HFFc6 (cell line): ENCODE results near the gene SIRPG. TPM values are rescaled to one million over a fixed set of nuclear protein-coding genes. Genes with fewer than 3 reads are reported as not detected.
"Not testable (repeated sequence)": the region's sequence is repeated elsewhere in the genome, so short reads cannot be mapped to it uniquely, and the experiment has no call there.

Experiments used
- DNase-seq: peaks from one replicate; pipeline ENCODE4 v3.0.0-alpha.2; 2018
- H3K27ac Mint-ChIP-seq: 2 replicates; pipeline ENCODE4 v1.8.0; 2020; ENCODE audit warnings: mild to moderate bottlenecking, mixed read lengths
- H3K27me3 Mint-ChIP-seq: 2 replicates; pipeline ENCODE4 v1.8.0; 2021; ENCODE audit warnings: mild to moderate bottlenecking, moderate library complexity, mixed read lengths; ENCODE audit not compliant: insufficient read depth
- H3K36me3 Mint-ChIP-seq: 2 replicates; pipeline ENCODE4 v1.8.0; 2021; ENCODE audit warnings: low read depth, mixed read lengths
- H3K4me1 Mint-ChIP-seq: 2 replicates; pipeline ENCODE4 v1.8.0; 2020; ENCODE audit warnings: low read depth, mixed read lengths
- H3K4me3 Mint-ChIP-seq: 2 replicates; pipeline ENCODE4 v1.8.0; 2020; ENCODE audit warnings: mild to moderate bottlenecking, moderate library complexity, mixed read lengths
- H3K9me3 Mint-ChIP-seq: 2 replicates; pipeline ENCODE4 v1.8.0; 2020; ENCODE audit warnings: mild to moderate bottlenecking, mixed read lengths
- total RNA-seq, 6 experiments: library from RNA; stranded (reverse); fragmentation: NEBNext Ultra II Directional; extraction: Animal tissue kit (Norgen Biotek cat#: 25700); gene quantifications; 2 replicates in 1 of 6; 3 replicates in 5 of 6; pipeline ENCODE4 v1.2.3, GENCODE V29; 2021
- TF ChIP-seq, protein P1 (sequence below): fragments of 200-600 bp; sonication (generic); IDR thresholded peaks from 2 replicates; pipeline ENCODE4 v1.5.0; 2021; ENCODE audit warnings: antibody characterized with exemption, mild to moderate bottlenecking

Gene SIRPG
- total RNA-seq, 6 experiments from 2014 or later: not detected

DNA sequence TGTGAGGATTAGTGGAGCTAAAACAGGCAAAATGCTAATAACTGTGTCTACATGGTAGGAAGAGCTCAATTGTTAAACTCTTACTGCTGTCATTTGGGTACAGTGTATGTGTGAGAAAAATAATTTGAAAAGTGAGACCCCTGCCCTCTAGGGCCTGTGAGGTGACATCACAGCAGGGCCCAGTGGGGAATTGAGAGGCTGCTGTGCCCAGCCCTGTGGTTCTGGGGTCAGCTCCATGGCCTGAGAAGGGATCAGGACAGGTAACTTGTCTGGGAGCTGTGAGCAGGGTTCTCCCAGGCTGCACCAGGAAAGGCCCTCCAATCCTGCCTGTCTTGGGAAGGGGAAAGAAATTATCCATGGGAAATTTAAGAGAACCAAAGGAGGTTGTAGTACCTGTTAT is 39.1 kb downstream of the SIRPG start:
- DNase-seq: no peak
- Mint-ChIP-seq H3K36me3 (no peaks in the 10 kb centered on the region), H3K4me1 (no peaks in the 10 kb centered on the region)

DNA sequence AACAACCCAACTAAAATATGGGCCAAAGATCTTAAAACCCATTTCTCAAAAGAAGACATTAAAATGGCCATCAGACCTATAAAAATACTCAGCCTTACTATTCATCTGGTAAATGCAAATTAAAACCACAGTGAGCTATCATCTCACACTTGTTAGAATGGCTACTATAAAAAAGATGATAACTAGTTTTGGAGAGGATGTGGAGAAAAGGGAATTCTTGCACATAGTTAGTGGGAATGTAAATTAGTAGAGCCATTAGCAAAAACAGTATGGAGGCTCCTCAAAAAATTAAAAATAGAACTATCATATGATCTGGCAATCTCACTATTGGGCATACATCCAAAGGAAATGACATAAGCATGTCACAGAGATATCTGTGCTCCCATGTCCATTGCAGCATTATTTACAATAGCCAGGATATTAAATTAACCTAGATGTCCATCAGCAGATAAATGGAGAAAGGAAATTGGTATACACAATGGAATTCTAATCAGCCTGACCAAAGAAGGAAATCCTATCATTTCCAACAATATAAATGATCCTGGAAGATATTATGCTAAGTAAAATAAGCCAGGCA is 40.6 kb downstream of the SIRPG start:
- H3K36me3 Mint-ChIP-seq: no peaks in the 10 kb centered on the region
- peaks cover 6% of the 10 kb centered on the region; the same call in 1 of the 2 replicates for H3K9me3 Mint-ChIP-seq
- DNase-seq: no peak
- H3K4me3 Mint-ChIP-seq: no peak overlapping the region
- TF ChIP-seq, protein P1, sequence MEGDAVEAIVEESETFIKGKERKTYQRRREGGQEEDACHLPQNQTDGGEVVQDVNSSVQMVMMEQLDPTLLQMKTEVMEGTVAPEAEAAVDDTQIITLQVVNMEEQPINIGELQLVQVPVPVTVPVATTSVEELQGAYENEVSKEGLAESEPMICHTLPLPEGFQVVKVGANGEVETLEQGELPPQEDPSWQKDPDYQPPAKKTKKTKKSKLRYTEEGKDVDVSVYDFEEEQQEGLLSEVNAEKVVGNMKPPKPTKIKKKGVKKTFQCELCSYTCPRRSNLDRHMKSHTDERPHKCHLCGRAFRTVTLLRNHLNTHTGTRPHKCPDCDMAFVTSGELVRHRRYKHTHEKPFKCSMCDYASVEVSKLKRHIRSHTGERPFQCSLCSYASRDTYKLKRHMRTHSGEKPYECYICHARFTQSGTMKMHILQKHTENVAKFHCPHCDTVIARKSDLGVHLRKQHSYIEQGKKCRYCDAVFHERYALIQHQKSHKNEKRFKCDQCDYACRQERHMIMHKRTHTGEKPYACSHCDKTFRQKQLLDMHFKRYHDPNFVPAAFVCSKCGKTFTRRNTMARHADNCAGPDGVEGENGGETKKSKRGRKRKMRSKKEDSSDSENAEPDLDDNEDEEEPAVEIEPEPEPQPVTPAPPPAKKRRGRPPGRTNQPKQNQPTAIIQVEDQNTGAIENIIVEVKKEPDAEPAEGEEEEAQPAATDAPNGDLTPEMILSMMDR: no peak
- no peaks in the 10 kb centered on the region for H3K4me1 Mint-ChIP-seq
- H3K27me3 Mint-ChIP-seq: peaks cover 12% of the 10 kb centered on the region
- H3K27ac Mint-ChIP-seq: no peak overlapping the region

More for the DNA sequence above, 39.1 kb downstream of the SIRPG start:
- Mint-ChIP-seq H3K27me3 (peaks cover 20% of the 10 kb centered on the region), H3K9me3 (peaks cover 6% of the 10 kb centered on the region; the same call in 1 of the 2 replicates), H3K27ac (no peak overlapping the region), H3K4me3 (no peak overlapping the region)
- TF ChIP-seq, protein P1: no peak

DNA sequence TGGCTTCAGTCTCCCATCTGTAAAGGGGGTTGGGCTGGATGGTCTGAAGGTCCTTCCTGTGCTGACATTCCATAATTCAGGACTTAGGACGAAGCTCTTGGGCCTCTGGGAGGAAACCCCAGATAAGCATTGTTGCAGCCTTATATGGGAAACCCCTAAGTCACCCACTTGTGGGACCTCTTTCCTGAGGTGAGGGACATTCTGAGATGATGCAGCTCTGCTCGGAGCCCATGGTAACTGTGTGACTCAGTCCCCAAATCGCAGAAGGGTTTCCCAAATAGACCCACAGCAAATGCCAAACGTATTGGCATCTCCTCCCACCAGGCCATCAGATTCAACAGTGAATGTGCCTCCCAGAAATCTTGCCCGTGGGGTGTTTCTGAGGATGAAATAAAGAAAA is 47.2 kb downstream of the SIRPG start:
- not testable (repeated sequence) for H3K9me3 Mint-ChIP-seq, H3K27ac Mint-ChIP-seq, H3K4me3 Mint-ChIP-seq, DNase-seq, H3K4me1 Mint-ChIP-seq, H3K36me3 Mint-ChIP-seq, H3K27me3 Mint-ChIP-seq

- H3K4me3 Mint-ChIP-seq, DNase-seq, H3K36me3 Mint-ChIP-seq, H3K27ac Mint-ChIP-seq, H3K27me3 Mint-ChIP-seq, H3K4me1 Mint-ChIP-seq, H3K9me3 Mint-ChIP-seq: not testable (repeated sequence)
Measured at GRCh38 chr20:1608678-1609347, 48.8 kb downstream of the SIRPG start.

- Mint-ChIP-seq H3K9me3 (no peaks in the 10 kb centered on the region), H3K36me3 (no peaks in the 10 kb centered on the region), H3K4me1 (no peaks in the 10 kb centered on the region), H3K4me3 (no peak overlapping the region), H3K27ac (no peak overlapping the region), H3K27me3 (no peaks in the 10 kb centered on the region)
- TF ChIP-seq, protein P1: no peak
- DNase-seq: no peak
Measured at GRCh38 chr20:1600736-1601135, 56.8 kb downstream of the SIRPG start.

GRCh38 chr20:1595333-1595732 is 62.2 kb downstream of the SIRPG start:
- no peak overlapping the region for H3K4me3 Mint-ChIP-seq
- TF ChIP-seq, protein P1: no peak
- no peak overlapping the region for H3K27ac Mint-ChIP-seq
- no peaks in the 10 kb centered on the region for H3K27me3 Mint-ChIP-seq
- no peaks in the 10 kb centered on the region for H3K9me3 Mint-ChIP-seq
- H3K36me3 Mint-ChIP-seq: no peaks in the 10 kb centered on the region
- H3K4me1 Mint-ChIP-seq: no peaks in the 10 kb centered on the region
- DNase-seq: no peak
